HEK293 (cell line): ENCODE measurements around the gene CD200.

Experiments
- CTCF ChIA-PET: fragments of 350-600 bp; formaldehyde crosslinking; extraction: SDS; loops from one replicate; lab custom pipeline; 2021; ENCODE audit warnings: antibody characterized with exemption; lab: Yijun Ruan, JAX
- POLR2A ChIA-PET: fragments of 300-600 bp; formaldehyde crosslinking; extraction: SDS; loops from one replicate; lab custom pipeline; 2020; ENCODE audit warnings: antibody characterized with exemption, inconsistent platforms; lab: Yijun Ruan, JAX
- H3K27ac ChIP-seq: fragments of 200-500 bp; sonication (Bioruptor generic); 2 replicates; pipeline ENCODE4 v1.5.1; 2014; ENCODE audit warnings: low read depth, low read length, control low read depth, inconsistent platforms; ENCODE audit errors: extremely low read depth
- H3K36me3 ChIP-seq, 2 experiments: fragments of 200-500 bp in 1 of 2; sonication (Bioruptor generic) in 1 of 2; 1 replicate in 1 of 2; 2 replicates in 1 of 2; pipeline ENCODE4 v1.5.1; 2014 to 2017; ENCODE audit warnings: inconsistent platforms in 2 of 2, low read length in 2 of 2; ENCODE audit not compliant: control insufficient read depth in 2 of 2, insufficient read depth in 1 of 2
- H3K4me1 ChIP-seq: fragments of 200-500 bp; sonication (Bioruptor generic); 2 replicates; pipeline ENCODE4 v1.5.1; 2014; ENCODE audit warnings: mild to moderate bottlenecking, low read length, inconsistent platforms; ENCODE audit not compliant: control insufficient read depth, insufficient read depth
- H3K4me3 ChIP-seq: 2 replicates; pipeline ENCODE4 v1.5.1; 2011; ENCODE audit warnings: low read depth, mild to moderate bottlenecking, control low read depth, low read length, moderate library complexity
- H3K9me3 ChIP-seq: fragments of 200-500 bp; sonication (Bioruptor generic); 2 replicates; pipeline ENCODE4 v1.5.1; 2014; ENCODE audit warnings: low read depth, low read length, inconsistent platforms; ENCODE audit not compliant: control insufficient read depth, insufficient read depth
- GLIS2 ChIP-seq: fragments of 450-650 bp; formaldehyde crosslinking; IDR thresholded peaks from 2 replicates; pipeline ENCODE4 v1.5.1; 2016; ENCODE audit warnings: missing biosample characterization, missing genetic modification characterization
- KLF10 ChIP-seq: fragments of 450-650 bp; IDR thresholded peaks from 2 replicates; pipeline ENCODE4 v1.5.1; 2018; ENCODE audit warnings: missing biosample characterization, mild to moderate bottlenecking, missing genetic modification characterization
- REPIN1 ChIP-seq: fragments of 450-650 bp; formaldehyde crosslinking; IDR thresholded peaks from 2 replicates; pipeline ENCODE4 v1.5.1; 2017; ENCODE audit warnings: missing biosample characterization, missing genetic modification characterization, low read depth
- TCF7L2 ChIP-seq: IDR thresholded peaks from 2 replicates; pipeline ENCODE4 v1.6.1; 2011; ENCODE audit warnings: low read depth, mild to moderate bottlenecking, inconsistent platforms, low read length, moderate library complexity, borderline replicate concordance
- ZNF112 ChIP-seq: fragments of 450-650 bp; formaldehyde crosslinking; IDR thresholded peaks from 2 replicates; pipeline ENCODE4 v1.5.0; 2017; ENCODE audit warnings: missing biosample characterization, missing genetic modification characterization
- ZNF155 ChIP-seq: fragments of 450-650 bp; formaldehyde crosslinking; IDR thresholded peaks from 2 replicates; pipeline ENCODE4 v1.5.1; 2016; ENCODE audit warnings: missing biosample characterization, missing genetic modification characterization
- ZNF202 ChIP-seq: fragments of 450-650 bp; formaldehyde crosslinking; IDR thresholded peaks from 2 replicates; pipeline ENCODE4 v1.5.1; 2016; ENCODE audit warnings: missing biosample characterization, missing genetic modification characterization, borderline replicate concordance
- ZNF394 ChIP-seq: fragments of 450-650 bp; formaldehyde crosslinking; IDR thresholded peaks from 2 replicates; pipeline ENCODE4 v1.5.1; 2016; ENCODE audit warnings: missing biosample characterization, missing genetic modification characterization, mild to moderate bottlenecking, moderate library complexity, borderline replicate concordance
- ZNF426 ChIP-seq: fragments of 450-650 bp; formaldehyde crosslinking; IDR thresholded peaks from 2 replicates; pipeline ENCODE4 v1.5.1; 2017; ENCODE audit warnings: missing biosample characterization, missing genetic modification characterization, mild to moderate bottlenecking, inconsistent platforms, moderate library complexity
- ZNF529 ChIP-seq: fragments of 450-650 bp; formaldehyde crosslinking; IDR thresholded peaks from 2 replicates; pipeline ENCODE4 v1.5.1; 2017; ENCODE audit warnings: missing genetic modification characterization, missing biosample characterization; ENCODE audit not compliant: insufficient replicate concordance
- ZNF658 ChIP-seq: fragments of 450-650 bp; formaldehyde crosslinking; IDR thresholded peaks from 2 replicates; pipeline ENCODE4; 2016; ENCODE audit warnings: missing biosample characterization, missing genetic modification characterization
- ZNF677 ChIP-seq: fragments of 450-650 bp; IDR thresholded peaks from 2 replicates; pipeline ENCODE4 v1.5.0; 2018; ENCODE audit warnings: missing biosample characterization, mild to moderate bottlenecking, missing genetic modification characterization, moderate library complexity
- ZSCAN30 ChIP-seq: fragments of 450-650 bp; IDR thresholded peaks from 2 replicates; pipeline ENCODE4 v1.5.1; 2018; ENCODE audit warnings: missing biosample characterization, mild to moderate bottlenecking, missing genetic modification characterization, moderate library complexity
- TF ChIP-seq, protein P1 (sequence below): fragments of 450-650 bp; formaldehyde crosslinking; IDR thresholded peaks from 2 replicates; pipeline ENCODE4 v1.5.1; 2016; ENCODE audit warnings: missing biosample characterization, missing genetic modification characterization
- TF ChIP-seq, protein P2 (sequence below): sonication (generic); formaldehyde crosslinking; IDR thresholded peaks from 2 replicates; pipeline ENCODE4 v1.8.1; 2022; ENCODE audit warnings: mild to moderate bottlenecking, moderate library complexity, missing genetic modification reagents
- TF ChIP-seq, protein P3 (sequence below): fragments of 450-650 bp; IDR thresholded peaks from 2 replicates; pipeline ENCODE4 v1.5.1; 2018; ENCODE audit warnings: missing biosample characterization, missing genetic modification characterization
- TF ChIP-seq, protein P4 (sequence below): fragments of 450-650 bp; formaldehyde crosslinking; IDR thresholded peaks from 2 replicates; pipeline ENCODE4 v1.5.1; 2017; ENCODE audit warnings: missing biosample characterization, missing genetic modification characterization
- TF ChIP-seq, protein P5 (sequence below): fragments of 450-650 bp; formaldehyde crosslinking; IDR thresholded peaks from 2 replicates; pipeline ENCODE4 v1.5.1; 2016; ENCODE audit warnings: missing biosample characterization, missing genetic modification characterization, low read depth
- TF ChIP-seq, protein P6 (sequence below): fragments of 450-650 bp; formaldehyde crosslinking; IDR thresholded peaks from 2 replicates; pipeline ENCODE4 v1.5.1; 2016; ENCODE audit warnings: missing biosample characterization, missing genetic modification characterization
- TF ChIP-seq, protein P7 (sequence below): fragments of 450-650 bp; formaldehyde crosslinking; IDR thresholded peaks from 2 replicates; pipeline ENCODE4 v1.5.1; 2016; ENCODE audit warnings: missing biosample characterization, missing genetic modification characterization

CD200 gene

DNA sequence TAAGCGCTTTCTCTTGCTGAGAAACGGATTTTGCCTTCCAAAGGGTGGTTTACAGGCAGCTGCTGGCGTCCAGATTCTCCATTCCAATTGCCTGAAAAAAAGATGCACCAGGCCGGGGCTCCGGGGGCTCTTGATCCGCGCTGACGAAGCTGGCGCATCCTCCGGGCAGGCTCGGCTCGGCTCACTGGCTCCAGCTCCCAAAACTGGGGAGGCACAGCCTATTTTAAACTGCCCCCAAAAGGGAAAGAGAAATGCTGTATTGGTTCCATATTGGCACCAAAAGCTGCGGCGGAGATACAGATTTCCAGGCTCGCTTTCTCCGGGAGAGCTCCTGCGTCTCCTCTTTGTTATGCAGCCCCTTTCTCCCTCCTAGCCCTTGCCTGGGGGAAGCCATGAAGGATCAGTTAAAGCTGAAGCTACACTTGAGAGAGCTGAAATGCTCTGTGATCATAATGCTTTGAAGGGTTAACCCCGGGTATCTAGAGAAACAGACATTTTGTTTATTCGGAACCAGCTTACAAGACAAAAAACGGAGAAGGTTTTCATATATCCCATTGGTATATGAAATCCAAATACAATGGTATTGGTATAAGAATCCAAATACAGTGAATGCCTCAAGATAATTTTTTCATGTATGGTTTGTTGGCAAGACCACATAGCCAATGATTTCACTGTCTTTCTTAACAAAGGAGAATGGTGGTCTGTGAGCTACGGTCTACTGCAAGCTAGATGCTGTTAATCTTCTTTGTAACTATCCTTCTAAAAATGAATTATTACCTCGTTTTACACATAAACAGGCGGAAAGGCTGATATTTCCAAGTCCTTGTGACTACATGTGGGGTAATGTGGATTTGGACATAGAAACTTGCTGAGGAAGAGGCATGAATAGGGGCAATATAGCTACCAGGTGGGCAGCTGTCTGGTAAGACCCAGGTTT lies 693 bp downstream of the CD200 start:
- ChIA-PET CTCF (interaction anchor here (0.6 to 3.0 kb wide), 7 partner anchors 14 to 197 kb away, joined by 3 to 12 read pairs (median 3); partner anchors contain the start of gene SLC9C1), POLR2A (no interaction called here)
- no peaks in the 10 kb centered on the region for H3K4me1 ChIP-seq
- no peaks in the 10 kb centered on the region for H3K9me3 ChIP-seq
- H3K36me3 ChIP-seq, result no peaks in the 10 kb centered on the region
- peak overlapping the region; percentile 42 for H3K4me3 ChIP-seq
- TF ChIP-seq ZNF112 (tag by site-specific recombination) (no peak), ZNF658 (tag by site-specific recombination) (no peak), TCF7L2 (no peak), ZSCAN30 (tag by site-specific recombination) (no peak), ZNF155 (tag by site-specific recombination) (no peak), ZNF202 (no peak), KLF10 (tag by site-specific recombination) (no peak), ZNF394 (tag by site-specific recombination) (no peak), GLIS2 (tag by site-specific recombination) (no peak), REPIN1 (tag by site-specific recombination) (no peak), ZNF677 (no peak), ZNF529 (tag by site-specific recombination) (no peak), ZNF426 (tag by site-specific recombination) (no peak)
- TF ChIP-seq, protein P1, sequence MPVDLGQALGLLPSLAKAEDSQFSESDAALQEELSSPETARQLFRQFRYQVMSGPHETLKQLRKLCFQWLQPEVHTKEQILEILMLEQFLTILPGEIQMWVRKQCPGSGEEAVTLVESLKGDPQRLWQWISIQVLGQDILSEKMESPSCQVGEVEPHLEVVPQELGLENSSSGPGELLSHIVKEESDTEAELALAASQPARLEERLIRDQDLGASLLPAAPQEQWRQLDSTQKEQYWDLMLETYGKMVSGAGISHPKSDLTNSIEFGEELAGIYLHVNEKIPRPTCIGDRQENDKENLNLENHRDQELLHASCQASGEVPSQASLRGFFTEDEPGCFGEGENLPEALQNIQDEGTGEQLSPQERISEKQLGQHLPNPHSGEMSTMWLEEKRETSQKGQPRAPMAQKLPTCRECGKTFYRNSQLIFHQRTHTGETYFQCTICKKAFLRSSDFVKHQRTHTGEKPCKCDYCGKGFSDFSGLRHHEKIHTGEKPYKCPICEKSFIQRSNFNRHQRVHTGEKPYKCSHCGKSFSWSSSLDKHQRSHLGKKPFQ, result no peak
- TF ChIP-seq, protein P2, sequence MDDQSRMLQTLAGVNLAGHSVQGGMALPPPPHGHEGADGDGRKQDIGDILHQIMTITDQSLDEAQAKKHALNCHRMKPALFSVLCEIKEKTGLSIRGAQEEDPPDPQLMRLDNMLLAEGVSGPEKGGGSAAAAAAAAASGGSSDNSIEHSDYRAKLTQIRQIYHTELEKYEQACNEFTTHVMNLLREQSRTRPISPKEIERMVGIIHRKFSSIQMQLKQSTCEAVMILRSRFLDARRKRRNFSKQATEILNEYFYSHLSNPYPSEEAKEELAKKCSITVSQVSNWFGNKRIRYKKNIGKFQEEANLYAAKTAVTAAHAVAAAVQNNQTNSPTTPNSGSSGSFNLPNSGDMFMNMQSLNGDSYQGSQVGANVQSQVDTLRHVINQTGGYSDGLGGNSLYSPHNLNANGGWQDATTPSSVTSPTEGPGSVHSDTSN (CRISPR knock-in tag), result no peak
- TF ChIP-seq, protein P3, sequence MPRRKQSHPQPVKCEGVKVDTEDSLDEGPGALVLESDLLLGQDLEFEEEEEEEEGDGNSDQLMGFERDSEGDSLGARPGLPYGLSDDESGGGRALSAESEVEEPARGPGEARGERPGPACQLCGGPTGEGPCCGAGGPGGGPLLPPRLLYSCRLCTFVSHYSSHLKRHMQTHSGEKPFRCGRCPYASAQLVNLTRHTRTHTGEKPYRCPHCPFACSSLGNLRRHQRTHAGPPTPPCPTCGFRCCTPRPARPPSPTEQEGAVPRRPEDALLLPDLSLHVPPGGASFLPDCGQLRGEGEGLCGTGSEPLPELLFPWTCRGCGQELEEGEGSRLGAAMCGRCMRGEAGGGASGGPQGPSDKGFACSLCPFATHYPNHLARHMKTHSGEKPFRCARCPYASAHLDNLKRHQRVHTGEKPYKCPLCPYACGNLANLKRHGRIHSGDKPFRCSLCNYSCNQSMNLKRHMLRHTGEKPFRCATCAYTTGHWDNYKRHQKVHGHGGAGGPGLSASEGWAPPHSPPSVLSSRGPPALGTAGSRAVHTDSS (tag by site-specific recombination), result no peak
- TF ChIP-seq, protein P4, sequence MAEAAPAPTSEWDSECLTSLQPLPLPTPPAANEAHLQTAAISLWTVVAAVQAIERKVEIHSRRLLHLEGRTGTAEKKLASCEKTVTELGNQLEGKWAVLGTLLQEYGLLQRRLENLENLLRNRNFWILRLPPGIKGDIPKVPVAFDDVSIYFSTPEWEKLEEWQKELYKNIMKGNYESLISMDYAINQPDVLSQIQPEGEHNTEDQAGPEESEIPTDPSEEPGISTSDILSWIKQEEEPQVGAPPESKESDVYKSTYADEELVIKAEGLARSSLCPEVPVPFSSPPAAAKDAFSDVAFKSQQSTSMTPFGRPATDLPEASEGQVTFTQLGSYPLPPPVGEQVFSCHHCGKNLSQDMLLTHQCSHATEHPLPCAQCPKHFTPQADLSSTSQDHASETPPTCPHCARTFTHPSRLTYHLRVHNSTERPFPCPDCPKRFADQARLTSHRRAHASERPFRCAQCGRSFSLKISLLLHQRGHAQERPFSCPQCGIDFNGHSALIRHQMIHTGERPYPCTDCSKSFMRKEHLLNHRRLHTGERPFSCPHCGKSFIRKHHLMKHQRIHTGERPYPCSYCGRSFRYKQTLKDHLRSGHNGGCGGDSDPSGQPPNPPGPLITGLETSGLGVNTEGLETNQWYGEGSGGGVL (tag by site-specific recombination), result no peak
- TF ChIP-seq, protein P5, sequence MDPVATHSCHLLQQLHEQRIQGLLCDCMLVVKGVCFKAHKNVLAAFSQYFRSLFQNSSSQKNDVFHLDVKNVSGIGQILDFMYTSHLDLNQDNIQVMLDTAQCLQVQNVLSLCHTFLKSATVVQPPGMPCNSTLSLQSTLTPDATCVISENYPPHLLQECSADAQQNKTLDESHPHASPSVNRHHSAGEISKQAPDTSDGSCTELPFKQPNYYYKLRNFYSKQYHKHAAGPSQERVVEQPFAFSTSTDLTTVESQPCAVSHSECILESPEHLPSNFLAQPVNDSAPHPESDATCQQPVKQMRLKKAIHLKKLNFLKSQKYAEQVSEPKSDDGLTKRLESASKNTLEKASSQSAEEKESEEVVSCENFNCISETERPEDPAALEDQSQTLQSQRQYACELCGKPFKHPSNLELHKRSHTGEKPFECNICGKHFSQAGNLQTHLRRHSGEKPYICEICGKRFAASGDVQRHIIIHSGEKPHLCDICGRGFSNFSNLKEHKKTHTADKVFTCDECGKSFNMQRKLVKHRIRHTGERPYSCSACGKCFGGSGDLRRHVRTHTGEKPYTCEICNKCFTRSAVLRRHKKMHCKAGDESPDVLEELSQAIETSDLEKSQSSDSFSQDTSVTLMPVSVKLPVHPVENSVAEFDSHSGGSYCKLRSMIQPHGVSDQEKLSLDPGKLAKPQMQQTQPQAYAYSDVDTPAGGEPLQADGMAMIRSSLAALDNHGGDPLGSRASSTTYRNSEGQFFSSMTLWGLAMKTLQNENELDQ, result no peak
- TF ChIP-seq, protein P6, sequence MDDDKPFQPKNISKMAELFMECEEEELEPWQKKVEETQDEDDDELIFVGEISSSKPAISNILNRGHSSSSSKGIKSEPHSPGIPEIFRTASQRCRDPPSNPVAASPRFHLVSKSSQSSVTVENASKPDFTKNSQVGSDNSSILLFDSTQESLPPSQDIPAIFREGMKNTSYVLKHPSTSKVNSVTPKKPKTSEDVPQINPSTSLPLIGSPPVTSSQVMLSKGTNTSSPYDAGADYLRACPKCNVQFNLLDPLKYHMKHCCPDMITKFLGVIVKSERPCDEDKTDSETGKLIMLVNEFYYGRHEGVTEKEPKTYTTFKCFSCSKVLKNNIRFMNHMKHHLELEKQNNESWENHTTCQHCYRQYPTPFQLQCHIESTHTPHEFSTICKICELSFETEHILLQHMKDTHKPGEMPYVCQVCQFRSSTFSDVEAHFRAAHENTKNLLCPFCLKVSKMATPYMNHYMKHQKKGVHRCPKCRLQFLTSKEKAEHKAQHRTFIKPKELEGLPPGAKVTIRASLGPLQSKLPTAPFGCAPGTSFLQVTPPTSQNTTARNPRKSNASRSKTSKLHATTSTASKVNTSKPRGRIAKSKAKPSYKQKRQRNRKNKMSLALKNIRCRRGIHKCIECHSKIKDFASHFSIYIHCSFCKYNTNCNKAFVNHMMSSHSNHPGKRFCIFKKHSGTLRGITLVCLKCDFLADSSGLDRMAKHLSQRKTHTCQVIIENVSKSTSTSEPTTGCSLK, result no peak
- TF ChIP-seq, protein P7, sequence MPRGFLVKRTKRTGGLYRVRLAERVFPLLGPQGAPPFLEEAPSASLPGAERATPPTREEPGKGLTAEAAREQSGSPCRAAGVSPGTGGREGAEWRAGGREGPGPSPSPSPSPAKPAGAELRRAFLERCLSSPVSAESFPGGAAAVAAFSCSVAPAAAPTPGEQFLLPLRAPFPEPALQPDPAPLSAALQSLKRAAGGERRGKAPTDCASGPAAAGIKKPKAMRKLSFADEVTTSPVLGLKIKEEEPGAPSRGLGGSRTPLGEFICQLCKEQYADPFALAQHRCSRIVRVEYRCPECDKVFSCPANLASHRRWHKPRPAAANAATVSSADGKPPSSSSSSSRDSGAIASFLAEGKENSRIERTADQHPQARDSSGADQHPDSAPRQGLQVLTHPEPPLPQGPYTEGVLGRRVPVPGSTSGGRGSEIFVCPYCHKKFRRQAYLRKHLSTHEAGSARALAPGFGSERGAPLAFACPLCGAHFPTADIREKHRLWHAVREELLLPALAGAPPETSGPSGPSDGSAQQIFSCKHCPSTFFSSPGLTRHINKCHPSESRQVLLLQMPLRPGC, result no peak
- no peak overlapping the region for H3K27ac ChIP-seq
